GM12892 (cell line): Measurements from ENCODE around the gene BRD2.
A peak's percentile ranks its signal among the peaks of the same experiment; 100 is the strongest.

ENCODE experiments used
- DNase-seq: peaks from one replicate; pipeline ENCODE4 v3.0.0; 2011; ENCODE audit not compliant: insufficient read length
- FAIRE-seq: peaks from 2 replicates; lab custom pipeline; 2011; peaks lifted over from hg19 to GRCh38; lab: Jason Lieb, UNC
- POLR2A ChIP-seq: IDR thresholded peaks from 2 replicates; pipeline ENCODE4 v1.6.1; 2011; ENCODE audit warnings: low read depth, low read length, control low read depth
- POLR2AphosphoS5 ChIP-seq: IDR thresholded peaks from 2 replicates; pipeline ENCODE4 v1.6.1; 2011; ENCODE audit warnings: low read depth, low read length, control low read depth
- TAF1 ChIP-seq: IDR thresholded peaks from 2 replicates; pipeline ENCODE4 v1.6.1; 2011; ENCODE audit warnings: low read depth, mild to moderate bottlenecking, control low read depth, low read length, borderline replicate concordance

BRD2 gene

GRCh38 chr6:33010356-33010755 is 42.0 kb downstream of the BRD2 start:
- no peak for TF ChIP-seq POLR2AphosphoS5
- TF ChIP-seq TAF1: no peak
- no peak for TF ChIP-seq POLR2A
- no peak for DNase-seq
- peak; percentile 30 for FAIRE-seq

- FAIRE-seq: no peak
- TF ChIP-seq POLR2A: no peak
- no peak for DNase-seq
These were observed 45.2 kb downstream of the BRD2 start for GRCh38 chr6:33013608-33014007.

DNA sequence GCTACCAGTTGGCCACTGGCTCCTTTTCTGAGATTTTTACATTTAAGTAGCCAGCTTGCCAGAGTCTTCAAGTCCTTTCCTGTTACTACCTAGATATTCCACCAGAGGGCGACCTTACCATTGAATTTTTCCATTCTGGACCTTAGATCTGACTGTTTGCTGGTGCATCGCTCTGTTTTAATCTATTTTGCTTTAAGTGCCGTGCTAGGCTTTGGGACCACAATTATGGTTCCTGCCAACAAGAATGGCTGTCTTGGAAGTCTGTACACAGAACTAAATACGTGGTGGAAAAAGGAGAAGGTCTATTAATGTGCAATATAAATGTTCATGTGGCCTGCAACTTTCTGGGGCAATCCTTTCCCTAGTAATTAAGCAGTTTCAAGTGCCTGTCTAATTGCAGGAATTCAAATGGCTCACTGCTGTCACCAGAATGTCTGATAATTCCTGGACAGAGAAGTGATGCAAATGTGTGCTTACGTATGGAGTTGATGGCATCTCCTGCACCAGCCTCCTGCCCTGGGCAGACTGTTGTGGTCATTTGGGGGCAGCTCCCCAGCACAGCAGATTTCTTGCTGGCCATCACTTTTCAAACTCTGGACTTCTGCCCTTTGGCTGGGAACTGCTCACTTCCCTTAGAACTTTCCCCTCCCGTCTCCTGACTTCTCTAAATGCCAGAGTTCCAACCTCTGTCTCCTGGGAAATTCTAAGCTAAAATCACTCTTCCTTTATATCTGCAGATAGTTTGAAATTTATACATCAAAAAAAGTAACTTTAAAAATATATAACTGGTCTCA is 46.6 kb downstream of the BRD2 start:
- FAIRE-seq (peak; percentile 94), DNase-seq (no peak)
- TF ChIP-seq POLR2AphosphoS5 (no peak), POLR2A (no peak), TAF1 (no peak)

GRCh38 chr6:33015798-33016197 is 47.4 kb downstream of the BRD2 start:
- TF ChIP-seq TAF1 (no peak), POLR2AphosphoS5 (no peak), POLR2A (no peak)
- FAIRE-seq: no peak
- DNase-seq: no peak

DNA sequence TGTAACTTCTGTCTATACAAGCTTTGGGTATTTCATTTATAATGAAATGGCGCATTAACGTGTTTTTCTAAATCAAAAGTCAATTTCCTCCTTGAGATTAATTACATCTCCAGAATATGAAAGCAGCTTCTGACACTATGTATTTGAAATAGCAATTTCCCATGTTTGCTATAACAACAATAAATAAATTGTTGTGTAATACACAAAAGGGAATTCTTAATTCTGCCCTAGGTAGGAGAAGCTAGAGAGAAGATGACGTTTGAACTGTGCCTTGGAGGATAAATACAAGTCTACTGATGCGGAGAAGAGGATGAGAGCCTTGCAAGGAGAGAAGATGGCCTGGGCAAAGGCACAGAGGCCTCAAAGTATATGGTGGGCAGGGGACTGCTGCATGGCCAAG is 48.6 kb downstream of the BRD2 start:
- TF ChIP-seq TAF1 (no peak), POLR2AphosphoS5 (no peak), POLR2A (no peak)
- FAIRE-seq (no peak), DNase-seq (no peak)

GRCh38 chr6:33017694-33018353 is 49.4 kb downstream of the BRD2 start:
- DNase-seq (no peak), FAIRE-seq (peak; percentile 74)
- TF ChIP-seq POLR2AphosphoS5 (no peak), POLR2A (peak; percentile 45; the same call in 1 of the 2 replicates), TAF1 (no peak)

DNA sequence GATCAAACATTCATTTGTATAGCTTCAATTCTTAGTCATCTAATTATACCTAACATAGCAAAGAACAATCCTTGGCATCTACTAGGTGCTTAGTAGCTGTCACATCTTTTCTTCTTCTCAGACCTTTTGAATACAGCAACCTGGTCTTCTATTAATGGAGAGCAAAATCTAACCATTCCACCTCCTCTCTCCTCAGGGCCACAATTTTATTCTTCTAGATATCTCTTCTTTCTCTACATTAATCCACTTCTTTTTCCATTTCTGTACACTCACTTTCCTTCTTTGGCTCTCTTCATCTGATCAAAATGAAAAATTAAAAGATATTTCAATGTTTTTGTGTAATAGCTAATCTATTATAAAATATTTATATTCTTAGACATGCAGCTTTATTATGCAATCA is 50.0 kb downstream of the BRD2 start:
- DNase-seq (no peak), FAIRE-seq (peak; percentile 61)
- no peak for TF ChIP-seq TAF1
- TF ChIP-seq POLR2AphosphoS5: no peak
- TF ChIP-seq POLR2A: no peak

DNA sequence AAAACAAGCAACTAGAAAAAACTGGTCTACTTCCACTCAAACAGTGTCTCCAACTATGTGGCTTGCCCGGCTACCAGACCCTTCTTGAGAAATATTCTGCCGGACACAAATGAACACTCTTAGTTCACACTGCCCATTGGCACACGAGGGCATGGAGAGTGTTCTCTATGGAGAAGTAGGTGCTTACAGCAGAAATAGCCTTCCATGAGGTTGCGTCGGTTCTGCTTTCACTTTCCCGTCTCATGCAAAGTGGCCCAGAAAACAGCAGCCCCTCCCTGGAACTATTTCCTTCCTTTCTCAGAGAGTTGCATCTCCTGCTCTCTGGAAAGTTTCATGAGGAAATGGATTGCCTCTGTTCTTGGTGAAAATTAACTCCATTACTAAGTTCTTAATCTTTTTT is 50.5 kb downstream of the BRD2 start:
- no peak for DNase-seq
- FAIRE-seq: peak; percentile 94
- TF ChIP-seq POLR2A: peak; percentile 50; the same call in 1 of the 2 replicates
- TF ChIP-seq TAF1: no peak
- no peak; the same call in 1 of the 2 replicates for TF ChIP-seq POLR2AphosphoS5

- FAIRE-seq (peak; percentile 72), DNase-seq (no peak)
- TF ChIP-seq POLR2AphosphoS5 (no peak; the same call in 1 of the 2 replicates), TAF1 (no peak), POLR2A (no peak)
These were observed 51.0 kb downstream of the BRD2 start for GRCh38 chr6:33019372-33019771.

- no peak for TF ChIP-seq POLR2A
- TF ChIP-seq TAF1: no peak
- no peak for TF ChIP-seq POLR2AphosphoS5
- FAIRE-seq: no peak
- DNase-seq: no peak
These were observed 53.5 kb downstream of the BRD2 start for GRCh38 chr6:33021917-33022316.

GRCh38 chr6:33023536-33023935 is 55.1 kb downstream of the BRD2 start:
- FAIRE-seq (no peak), DNase-seq (no peak)
- no peak for TF ChIP-seq POLR2AphosphoS5
- TF ChIP-seq TAF1: no peak
- TF ChIP-seq POLR2A: no peak

DNA sequence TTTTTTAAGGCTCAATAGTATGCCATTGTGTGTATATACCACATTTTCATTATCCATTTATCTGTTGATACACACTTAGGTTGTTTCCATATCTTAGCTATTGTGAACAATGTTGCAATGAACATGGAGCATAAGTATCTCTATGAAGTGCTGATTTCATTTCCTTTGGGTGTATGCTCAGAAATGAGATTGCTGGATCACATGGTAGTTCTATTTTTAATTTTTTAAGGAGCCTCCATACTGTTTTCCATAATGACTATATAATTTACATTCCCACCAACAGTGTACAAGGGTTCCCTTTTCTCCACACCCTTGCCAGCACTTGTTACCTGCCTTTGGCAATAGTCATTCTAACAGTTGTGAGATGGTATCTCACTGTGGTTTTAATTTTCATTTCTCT is 56.1 kb downstream of the BRD2 start:
- FAIRE-seq (no peak), DNase-seq (no peak)
- TF ChIP-seq TAF1 (no peak), POLR2A (no peak), POLR2AphosphoS5 (no peak)
